ENCODE results near the gene PDIA6. TPM values are rescaled to one million over a fixed set of nuclear protein-coding genes. Genes with fewer than 3 reads are reported as not detected.

PDIA6 gene
- total RNA-seq, 1 donor from 2014 or later = 205 TPM

- no peak for DNase-seq (ENCODE audit: extremely low spot score, unreplicated experiment)
- Mint-ChIP-seq H3K4me1 (ENCODE audit: unreplicated experiment) (peaks cover 3% of the 10 kb centered on the region), H3K36me3 (ENCODE audit: unreplicated experiment) (peaks cover 8% of the 10 kb centered on the region), H3K4me3 (ENCODE audit: unreplicated experiment) (no peak overlapping the region), H3K27me3 (ENCODE audit: unreplicated experiment) (no peaks in the 10 kb centered on the region), H3K9me3 (ENCODE audit: unreplicated experiment) (no peaks in the 10 kb centered on the region), H3K27ac (ENCODE audit: unreplicated experiment) (no peak overlapping the region)
- TF ChIP-seq, protein P1, sequence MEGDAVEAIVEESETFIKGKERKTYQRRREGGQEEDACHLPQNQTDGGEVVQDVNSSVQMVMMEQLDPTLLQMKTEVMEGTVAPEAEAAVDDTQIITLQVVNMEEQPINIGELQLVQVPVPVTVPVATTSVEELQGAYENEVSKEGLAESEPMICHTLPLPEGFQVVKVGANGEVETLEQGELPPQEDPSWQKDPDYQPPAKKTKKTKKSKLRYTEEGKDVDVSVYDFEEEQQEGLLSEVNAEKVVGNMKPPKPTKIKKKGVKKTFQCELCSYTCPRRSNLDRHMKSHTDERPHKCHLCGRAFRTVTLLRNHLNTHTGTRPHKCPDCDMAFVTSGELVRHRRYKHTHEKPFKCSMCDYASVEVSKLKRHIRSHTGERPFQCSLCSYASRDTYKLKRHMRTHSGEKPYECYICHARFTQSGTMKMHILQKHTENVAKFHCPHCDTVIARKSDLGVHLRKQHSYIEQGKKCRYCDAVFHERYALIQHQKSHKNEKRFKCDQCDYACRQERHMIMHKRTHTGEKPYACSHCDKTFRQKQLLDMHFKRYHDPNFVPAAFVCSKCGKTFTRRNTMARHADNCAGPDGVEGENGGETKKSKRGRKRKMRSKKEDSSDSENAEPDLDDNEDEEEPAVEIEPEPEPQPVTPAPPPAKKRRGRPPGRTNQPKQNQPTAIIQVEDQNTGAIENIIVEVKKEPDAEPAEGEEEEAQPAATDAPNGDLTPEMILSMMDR (IDR thresholded peaks at IDR 0.05) = no peak
These were observed 37.4 kb downstream of the PDIA6 start for GRCh38 chr2:10775021-10775780.

- H3K4me1 Mint-ChIP-seq (ENCODE audit: unreplicated experiment) = peaks cover 3% of the 10 kb centered on the region
- DNase-seq (ENCODE audit: extremely low spot score, unreplicated experiment) = no peak
- H3K27me3 Mint-ChIP-seq (ENCODE audit: unreplicated experiment) = no peaks in the 10 kb centered on the region
- H3K27ac Mint-ChIP-seq (ENCODE audit: unreplicated experiment) = peak overlapping the region; percentile 50
- TF ChIP-seq, protein P1 (IDR thresholded peaks at IDR 0.05) = no peak
- no peaks in the 10 kb centered on the region for H3K9me3 Mint-ChIP-seq (ENCODE audit: unreplicated experiment)
- H3K36me3 Mint-ChIP-seq (ENCODE audit: unreplicated experiment) = peaks cover 4% of the 10 kb centered on the region
- no peak overlapping the region for H3K4me3 Mint-ChIP-seq (ENCODE audit: unreplicated experiment)
These were observed 38.2 kb downstream of the PDIA6 start for GRCh38 chr2:10774394-10774793.

GRCh38 chr2:10773821-10774341 is 38.7 kb downstream of the PDIA6 start:
- Mint-ChIP-seq H3K27ac (ENCODE audit: unreplicated experiment) (no peak overlapping the region), H3K4me3 (ENCODE audit: unreplicated experiment) (no peak overlapping the region)

DNA sequence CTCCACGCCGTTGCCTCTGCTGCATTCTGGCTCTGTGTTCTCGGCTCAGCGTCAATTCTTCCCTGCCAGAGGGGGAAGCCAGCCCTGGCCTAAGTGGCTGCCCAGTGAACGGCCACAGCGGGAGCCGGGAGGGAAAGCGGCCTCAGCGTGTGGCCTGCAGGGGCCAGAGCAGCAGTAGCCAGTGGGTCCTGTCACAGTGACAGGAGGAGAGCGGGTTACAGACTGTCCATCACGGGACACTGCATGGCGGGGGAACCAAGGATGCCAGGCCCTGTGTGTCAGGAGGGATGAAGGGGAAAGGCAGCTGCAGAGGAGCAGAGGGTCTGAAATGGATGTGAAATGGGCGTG is 39.7 kb downstream of the PDIA6 start:
- TF ChIP-seq, protein P1 (IDR thresholded peaks at IDR 0.05) = no peak
- no peak overlapping the region for H3K4me3 Mint-ChIP-seq (ENCODE audit: unreplicated experiment)
- H3K36me3 Mint-ChIP-seq (ENCODE audit: unreplicated experiment) = no peaks in the 10 kb centered on the region
- no peak for DNase-seq (ENCODE audit: extremely low spot score, unreplicated experiment)
- no peaks in the 10 kb centered on the region for H3K27me3 Mint-ChIP-seq (ENCODE audit: unreplicated experiment)
- H3K9me3 Mint-ChIP-seq (ENCODE audit: unreplicated experiment) = no peaks in the 10 kb centered on the region
- no peak overlapping the region for H3K27ac Mint-ChIP-seq (ENCODE audit: unreplicated experiment)
- peaks cover 3% of the 10 kb centered on the region for H3K4me1 Mint-ChIP-seq (ENCODE audit: unreplicated experiment)

More at GRCh38 chr2:10773821-10774341, 38.7 kb downstream of the PDIA6 start:
- peaks cover 3% of the 10 kb centered on the region for H3K4me1 Mint-ChIP-seq (ENCODE audit: unreplicated experiment)
- H3K36me3 Mint-ChIP-seq (ENCODE audit: unreplicated experiment) = peaks cover 4% of the 10 kb centered on the region
- no peaks in the 10 kb centered on the region for H3K27me3 Mint-ChIP-seq (ENCODE audit: unreplicated experiment)
- no peak for DNase-seq (ENCODE audit: extremely low spot score, unreplicated experiment)
- TF ChIP-seq, protein P1 (IDR thresholded peaks at IDR 0.05) = no peak
- no peaks in the 10 kb centered on the region for H3K9me3 Mint-ChIP-seq (ENCODE audit: unreplicated experiment)

DNA sequence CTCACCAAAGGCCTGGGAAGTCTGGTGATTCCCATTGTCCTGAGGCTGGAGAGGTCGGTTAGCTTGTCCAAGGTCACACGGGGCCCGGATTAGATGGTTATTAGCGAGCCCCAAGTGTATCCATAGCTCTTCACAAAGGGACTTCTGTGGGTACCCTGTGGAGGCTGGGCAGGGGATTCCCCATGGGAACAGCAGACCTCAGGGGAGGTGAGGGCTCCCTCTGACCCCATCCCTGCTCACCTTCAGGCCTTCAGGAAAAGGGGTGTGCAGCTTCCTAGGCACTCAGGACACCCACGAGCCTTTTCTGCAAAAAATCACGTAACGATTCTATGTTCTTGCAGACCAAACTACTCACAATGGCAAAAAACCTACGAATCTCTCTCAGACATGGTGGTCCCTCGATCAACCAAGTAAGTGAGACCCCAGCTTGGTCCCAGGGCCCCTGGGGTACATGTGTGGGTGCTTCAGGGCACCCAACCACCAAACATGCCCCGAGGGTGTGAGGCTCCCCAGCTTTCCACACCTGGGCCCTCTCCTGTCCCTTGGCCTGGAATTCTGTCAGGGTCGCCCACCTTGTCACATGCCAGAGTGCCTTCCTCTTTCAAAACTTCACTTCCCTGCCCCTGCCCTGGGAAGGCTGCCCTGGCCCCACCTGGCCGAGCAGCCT is 40.3 kb downstream of the PDIA6 start:
- H3K27ac Mint-ChIP-seq (ENCODE audit: unreplicated experiment) = no peak overlapping the region

More for the DNA sequence above, 40.3 kb downstream of the PDIA6 start:
- no peak for DNase-seq (ENCODE audit: extremely low spot score, unreplicated experiment)
- TF ChIP-seq, protein P1 (IDR thresholded peaks at IDR 0.05) = no peak
- no peak overlapping the region for H3K4me3 Mint-ChIP-seq (ENCODE audit: unreplicated experiment)
- no peaks in the 10 kb centered on the region for H3K36me3 Mint-ChIP-seq (ENCODE audit: unreplicated experiment)
- no peaks in the 10 kb centered on the region for H3K9me3 Mint-ChIP-seq (ENCODE audit: unreplicated experiment)
- no peaks in the 10 kb centered on the region for H3K27me3 Mint-ChIP-seq (ENCODE audit: unreplicated experiment)
- H3K4me1 Mint-ChIP-seq (ENCODE audit: unreplicated experiment) = peaks cover 3% of the 10 kb centered on the region

Measured in osteocyte (in vitro differentiated cells).